BE2C (cell line): Measurements from ENCODE around the gene SMAD3.
A peak's percentile ranks its signal among the peaks of the same experiment; 100 is the strongest.

Experiments used
- DNase-seq: peaks from one replicate; pipeline ENCODE4 v3.0.0-alpha.2; 2020
- H3K27me3 ChIP-seq: fragments of 250-450 bp; sonication (Bioruptor Pico); 2 replicates; pipeline ENCODE4 v1.5.1; 2020; ENCODE audit warnings: mild to moderate bottlenecking
- H3K36me3 ChIP-seq: fragments of 250-450 bp; sonication (Bioruptor Pico); 2 replicates; pipeline ENCODE4 v1.5.1; 2020; ENCODE audit warnings: mild to moderate bottlenecking
- H3K4me1 ChIP-seq: fragments of 250-450 bp; sonication (Bioruptor Pico); 2 replicates; pipeline ENCODE4 v1.5.1; 2020
- H3K4me3 ChIP-seq: 2 replicates; pipeline ENCODE4 v1.5.1; 2011; ENCODE audit warnings: low read depth, low read length
- H3K9me3 ChIP-seq: fragments of 250-450 bp; sonication (Bioruptor Pico); 2 replicates; pipeline ENCODE4 v1.5.1; 2020
- TF ChIP-seq, protein P1 (sequence below): IDR thresholded peaks from 2 replicates; pipeline ENCODE4 v1.5.1; 2012; ENCODE audit warnings: mild to moderate bottlenecking, low read depth, low read length

SMAD3 gene

DNA sequence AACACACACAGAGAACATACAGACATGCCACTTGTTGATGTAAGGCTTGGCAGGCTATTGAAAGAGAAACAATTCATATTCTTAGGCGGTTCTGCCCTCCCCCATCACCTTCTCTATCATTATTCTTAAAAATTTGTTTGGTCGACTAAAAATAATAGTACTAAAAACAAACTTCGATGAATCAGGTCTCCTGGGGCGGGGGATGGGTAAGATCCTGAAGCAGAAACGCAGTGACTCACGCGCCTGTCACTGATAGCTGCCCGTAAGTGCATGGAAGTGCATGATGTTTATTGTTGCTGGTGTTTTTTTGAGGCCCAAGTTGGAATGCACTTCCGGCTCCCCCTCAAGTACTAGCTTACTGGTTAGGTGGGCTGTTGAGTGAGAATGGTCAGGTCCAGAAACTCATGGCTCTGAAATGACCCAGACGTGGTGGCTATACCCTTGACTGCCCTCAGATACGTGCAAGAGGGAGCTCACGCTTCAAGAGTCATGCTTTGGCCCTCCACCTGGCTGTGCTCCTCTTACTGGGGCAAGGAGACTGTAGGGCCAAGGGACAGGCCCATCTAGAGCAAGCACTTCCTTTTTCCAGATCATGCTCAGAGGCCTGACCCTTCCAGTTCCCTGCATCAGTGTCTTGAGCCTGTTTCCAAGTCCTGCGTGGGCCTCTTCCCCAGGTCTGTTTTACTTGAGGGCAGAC, 10.9 kb downstream of the SMAD3 start:
- TF ChIP-seq, protein P1, sequence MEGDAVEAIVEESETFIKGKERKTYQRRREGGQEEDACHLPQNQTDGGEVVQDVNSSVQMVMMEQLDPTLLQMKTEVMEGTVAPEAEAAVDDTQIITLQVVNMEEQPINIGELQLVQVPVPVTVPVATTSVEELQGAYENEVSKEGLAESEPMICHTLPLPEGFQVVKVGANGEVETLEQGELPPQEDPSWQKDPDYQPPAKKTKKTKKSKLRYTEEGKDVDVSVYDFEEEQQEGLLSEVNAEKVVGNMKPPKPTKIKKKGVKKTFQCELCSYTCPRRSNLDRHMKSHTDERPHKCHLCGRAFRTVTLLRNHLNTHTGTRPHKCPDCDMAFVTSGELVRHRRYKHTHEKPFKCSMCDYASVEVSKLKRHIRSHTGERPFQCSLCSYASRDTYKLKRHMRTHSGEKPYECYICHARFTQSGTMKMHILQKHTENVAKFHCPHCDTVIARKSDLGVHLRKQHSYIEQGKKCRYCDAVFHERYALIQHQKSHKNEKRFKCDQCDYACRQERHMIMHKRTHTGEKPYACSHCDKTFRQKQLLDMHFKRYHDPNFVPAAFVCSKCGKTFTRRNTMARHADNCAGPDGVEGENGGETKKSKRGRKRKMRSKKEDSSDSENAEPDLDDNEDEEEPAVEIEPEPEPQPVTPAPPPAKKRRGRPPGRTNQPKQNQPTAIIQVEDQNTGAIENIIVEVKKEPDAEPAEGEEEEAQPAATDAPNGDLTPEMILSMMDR = no peak
- Histone ChIP-seq H3K4me1 (no peaks in the 10 kb centered on the region; the same call in 1 of the 2 replicates), H3K27me3 (no peaks in the 10 kb centered on the region), H3K9me3 (no peaks in the 10 kb centered on the region), H3K4me3 (no peak overlapping the region), H3K36me3 (no peaks in the 10 kb centered on the region; the same call in 1 of the 2 replicates)
- DNase-seq = no peak

DNA sequence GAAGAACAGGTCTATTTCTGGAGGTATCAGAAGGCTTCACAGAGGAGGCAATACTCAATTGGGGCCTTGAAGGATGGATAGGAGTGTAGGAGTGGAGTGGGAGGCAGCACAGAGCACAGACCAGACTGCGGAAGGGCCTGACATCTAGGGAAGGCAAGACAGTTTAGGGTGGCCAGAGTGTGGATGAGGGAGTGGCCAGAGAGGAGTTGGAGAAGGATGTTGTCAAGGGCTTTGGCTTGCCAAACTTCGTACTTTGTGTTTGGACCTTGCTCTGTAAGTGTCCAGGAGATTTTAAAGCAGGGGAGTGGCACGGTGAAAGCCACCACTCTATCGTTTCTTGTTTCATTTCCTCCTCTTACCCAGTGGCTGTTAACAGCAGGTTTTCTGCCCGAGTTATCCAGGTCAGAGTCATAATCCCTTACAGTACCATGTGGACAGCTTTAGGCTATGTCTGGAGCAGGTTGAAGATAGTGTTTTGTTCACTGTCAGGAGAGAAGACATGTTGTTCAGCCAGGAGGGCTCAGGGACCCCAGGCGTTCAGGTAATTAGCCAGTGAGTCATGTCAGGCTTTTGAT, 12.3 kb downstream of the SMAD3 start:
- Histone ChIP-seq H3K27me3 (no peaks in the 10 kb centered on the region), H3K4me3 (no peak overlapping the region), H3K36me3 (no peaks in the 10 kb centered on the region; the same call in 1 of the 2 replicates), H3K9me3 (no peaks in the 10 kb centered on the region), H3K4me1 (no peaks in the 10 kb centered on the region; the same call in 1 of the 2 replicates)
- no peak for DNase-seq
- TF ChIP-seq, protein P1 = no peak

DNA sequence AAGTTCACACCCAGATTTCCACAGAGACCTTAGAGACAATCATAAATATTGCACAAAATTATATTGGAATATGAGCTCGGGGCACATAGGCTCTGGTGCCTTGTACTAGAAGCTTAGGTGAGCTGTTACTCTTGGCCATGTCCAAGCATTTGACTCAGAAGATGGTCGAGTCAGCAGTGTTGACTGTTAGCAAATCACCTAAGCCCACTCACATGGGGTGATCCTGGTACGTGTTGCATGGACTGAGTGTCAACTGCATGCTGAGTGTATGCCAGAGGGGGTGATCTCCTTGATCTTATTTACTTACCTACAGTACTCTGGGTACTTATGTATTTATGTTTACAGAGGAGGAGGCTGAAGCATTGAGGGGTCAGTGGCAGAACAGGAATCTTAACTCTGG, 14.0 kb downstream of the SMAD3 start:
- TF ChIP-seq, protein P1 = no peak
- H3K9me3 ChIP-seq = no peaks in the 10 kb centered on the region
- H3K36me3 ChIP-seq = no peaks in the 10 kb centered on the region; the same call in 1 of the 2 replicates
- no peak overlapping the region for H3K4me3 ChIP-seq
- no peaks in the 10 kb centered on the region for H3K27me3 ChIP-seq
- no peaks in the 10 kb centered on the region; the same call in 1 of the 2 replicates for H3K4me1 ChIP-seq
- DNase-seq = no peak

DNA sequence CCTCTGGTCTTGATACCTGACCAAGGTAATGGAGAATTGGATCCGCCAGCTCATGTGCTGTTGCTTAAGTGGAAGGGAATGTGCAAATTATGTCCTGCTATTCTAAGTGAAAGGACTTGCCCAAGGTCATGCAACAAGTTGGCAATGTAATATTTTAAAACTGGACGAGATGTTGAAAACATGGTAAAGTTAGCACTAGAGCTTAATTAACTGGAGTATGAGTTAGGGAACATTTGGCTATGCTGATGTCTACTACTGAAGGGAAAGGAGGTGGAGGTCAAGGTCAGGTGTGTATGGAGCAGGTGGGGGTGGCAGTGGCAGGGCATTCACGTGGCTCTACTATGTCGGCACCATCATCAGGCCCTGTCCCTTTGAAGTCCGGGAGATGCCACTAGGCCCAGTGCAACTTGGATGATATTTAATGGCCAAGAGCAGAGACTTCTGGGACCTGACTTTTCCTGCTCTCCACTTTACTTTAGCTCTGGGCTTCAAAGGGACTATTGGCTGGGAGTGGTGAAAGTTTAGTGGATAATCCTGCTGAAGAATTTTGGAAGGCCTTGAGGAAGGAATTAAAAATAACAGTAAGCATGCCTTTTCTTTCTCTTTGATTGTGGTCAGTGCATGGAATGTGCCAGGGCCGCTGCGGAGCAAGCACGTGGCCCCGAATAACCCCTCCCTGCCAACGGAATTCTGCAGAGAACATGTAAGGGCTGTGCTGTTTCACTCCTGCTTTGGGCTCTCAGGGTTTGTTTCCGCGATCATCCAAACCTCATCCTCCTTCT, 14.9 kb downstream of the SMAD3 start:
- Histone ChIP-seq H3K36me3 (no peaks in the 10 kb centered on the region), H3K4me1 (no peaks in the 10 kb centered on the region; the same call in 1 of the 2 replicates), H3K27me3 (no peaks in the 10 kb centered on the region), H3K4me3 (no peak overlapping the region), H3K9me3 (no peaks in the 10 kb centered on the region)
- no peak for DNase-seq
- TF ChIP-seq, protein P1 = no peak

DNA sequence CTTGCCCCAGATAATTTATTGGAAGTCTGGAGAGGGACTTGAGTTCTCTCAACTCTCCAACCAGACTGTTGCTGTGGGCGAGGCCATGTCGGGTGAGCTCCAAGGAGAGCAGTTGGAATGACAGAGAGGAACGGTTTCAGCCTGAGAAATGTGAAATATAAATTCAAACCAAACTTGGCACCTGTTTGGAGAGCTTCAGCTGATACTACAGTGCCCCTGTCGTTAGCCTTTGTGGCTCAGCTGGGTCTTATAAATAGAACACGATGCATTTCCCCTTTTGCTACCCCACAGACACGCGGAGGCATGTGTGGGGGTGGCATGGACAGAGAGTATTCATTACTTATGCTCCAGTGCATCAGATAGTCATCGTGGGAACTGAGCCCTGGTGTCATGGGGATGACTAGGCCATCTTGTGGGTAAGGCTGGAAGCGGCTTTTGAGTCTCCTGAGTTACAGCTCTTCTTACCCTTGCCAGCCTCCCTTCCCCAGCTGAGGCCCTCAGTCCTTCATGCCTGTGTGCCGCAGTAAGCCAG, 15.6 kb downstream of the SMAD3 start:
- Histone ChIP-seq H3K9me3 (no peaks in the 10 kb centered on the region), H3K4me1 (no peaks in the 10 kb centered on the region; the same call in 1 of the 2 replicates), H3K36me3 (no peaks in the 10 kb centered on the region), H3K4me3 (no peak overlapping the region), H3K27me3 (no peaks in the 10 kb centered on the region)
- TF ChIP-seq, protein P1 = peak; percentile 22; the same call in 1 of the 2 replicates
- DNase-seq = no peak
